GM21619 (cell line): ENCODE results near the gene MYO1E.

ENCODE experiments used
- ATAC-seq: cut with Tn5 transposase; IDR thresholded peaks from one replicate; pipeline ENCODE4 v1.9.1; 2021; ENCODE audit not compliant: unreplicated experiment

Gene MYO1E

GRCh38 chr15:59271595-59272201, 101.0 kb downstream of the MYO1E start:
- ATAC-seq: no peak

GRCh38 chr15:59268852-59269407, 103.7 kb downstream of the MYO1E start:
- ATAC-seq: no peak

DNA sequence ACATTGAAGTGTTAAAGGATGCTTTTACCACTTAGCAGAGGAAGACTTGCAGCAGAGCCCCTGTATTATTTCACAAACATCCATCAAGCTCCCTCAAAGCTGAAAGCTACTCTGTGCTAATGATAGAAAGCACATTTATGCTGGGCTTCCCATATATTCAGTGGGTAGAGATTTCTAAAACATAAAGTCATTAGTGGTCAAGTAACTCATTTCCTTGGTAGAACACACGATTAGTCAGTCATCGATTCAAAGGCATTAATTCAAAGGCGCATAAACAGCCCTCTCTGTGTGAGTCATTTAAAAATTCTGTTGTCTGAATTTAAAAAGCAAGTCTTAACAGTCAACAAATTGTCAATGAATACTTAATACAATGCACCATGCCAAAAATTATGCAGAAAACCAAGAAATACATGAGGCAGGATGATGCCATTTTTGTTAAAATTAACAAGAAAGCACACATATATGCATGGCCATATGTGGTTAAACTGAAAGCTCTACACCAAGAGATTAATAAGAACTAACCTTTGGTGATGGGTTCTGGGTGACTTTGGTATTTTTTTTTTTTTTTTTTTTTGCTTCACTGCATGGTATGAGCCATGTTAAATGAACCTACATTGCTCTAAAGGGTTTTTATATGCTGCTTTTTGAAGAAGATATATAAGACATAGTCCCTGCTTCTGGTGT, 104.4 kb downstream of the MYO1E start:
- ATAC-seq: no peak

DNA sequence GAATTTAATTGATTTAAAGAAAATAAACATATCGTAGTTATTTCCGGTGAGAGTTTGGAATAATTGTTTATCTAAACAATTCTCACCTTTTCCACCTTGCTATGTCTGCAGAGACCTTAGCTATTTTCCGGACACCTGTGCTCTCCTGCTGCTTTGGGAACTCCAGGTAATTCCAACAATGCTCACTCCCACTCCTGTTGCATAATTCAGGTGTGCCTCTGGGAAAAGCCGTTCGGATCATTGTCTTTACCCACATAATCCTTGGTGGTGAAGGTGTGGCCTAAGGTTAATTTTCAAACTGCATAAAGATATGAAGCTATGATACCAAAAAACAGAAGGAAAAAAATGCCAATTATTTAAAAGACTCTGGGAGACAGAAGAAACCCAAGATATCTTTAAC, 106.6 kb downstream of the MYO1E start:
- ATAC-seq: no peak

DNA sequence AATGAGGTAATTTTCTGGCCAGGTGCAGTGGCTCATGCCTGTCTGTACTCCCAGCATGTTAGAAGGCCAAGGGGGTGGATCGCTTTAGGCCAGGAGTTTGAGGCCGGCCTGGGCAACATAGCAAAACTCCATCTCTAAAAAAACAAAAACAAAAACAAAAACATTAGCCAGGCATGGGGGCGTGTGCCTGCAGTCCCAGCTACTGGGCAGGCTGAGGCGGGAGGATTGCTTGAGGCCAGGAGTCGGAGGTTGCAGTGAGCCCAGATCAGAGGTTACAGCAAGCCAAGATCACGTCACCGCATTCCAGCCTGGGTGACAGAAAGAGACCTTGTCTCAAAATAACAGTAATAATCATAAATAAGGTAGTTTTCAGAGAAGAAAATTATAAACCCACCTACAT, 110.4 kb downstream of the MYO1E start:
- no peak for ATAC-seq

DNA sequence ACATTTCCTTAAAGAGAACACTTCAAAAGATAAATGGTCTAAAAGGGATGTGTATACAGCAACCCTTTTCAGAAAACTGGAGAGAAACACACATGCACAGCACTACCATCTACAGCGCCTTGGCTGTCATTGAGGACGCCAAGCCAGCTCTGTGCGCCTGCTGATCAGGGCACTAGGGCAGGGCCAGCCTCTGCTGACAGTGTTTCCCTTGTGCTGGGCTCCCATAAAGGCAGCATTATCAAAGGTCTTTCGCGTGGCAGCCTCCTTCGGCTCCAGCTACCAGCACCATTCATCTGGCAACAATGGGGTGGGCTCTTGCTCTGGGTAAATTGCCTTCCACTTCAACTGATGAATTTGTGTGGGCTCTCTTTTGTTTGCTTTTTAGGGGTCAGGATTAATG, 112.6 kb downstream of the MYO1E start:
- no peak for ATAC-seq

DNA sequence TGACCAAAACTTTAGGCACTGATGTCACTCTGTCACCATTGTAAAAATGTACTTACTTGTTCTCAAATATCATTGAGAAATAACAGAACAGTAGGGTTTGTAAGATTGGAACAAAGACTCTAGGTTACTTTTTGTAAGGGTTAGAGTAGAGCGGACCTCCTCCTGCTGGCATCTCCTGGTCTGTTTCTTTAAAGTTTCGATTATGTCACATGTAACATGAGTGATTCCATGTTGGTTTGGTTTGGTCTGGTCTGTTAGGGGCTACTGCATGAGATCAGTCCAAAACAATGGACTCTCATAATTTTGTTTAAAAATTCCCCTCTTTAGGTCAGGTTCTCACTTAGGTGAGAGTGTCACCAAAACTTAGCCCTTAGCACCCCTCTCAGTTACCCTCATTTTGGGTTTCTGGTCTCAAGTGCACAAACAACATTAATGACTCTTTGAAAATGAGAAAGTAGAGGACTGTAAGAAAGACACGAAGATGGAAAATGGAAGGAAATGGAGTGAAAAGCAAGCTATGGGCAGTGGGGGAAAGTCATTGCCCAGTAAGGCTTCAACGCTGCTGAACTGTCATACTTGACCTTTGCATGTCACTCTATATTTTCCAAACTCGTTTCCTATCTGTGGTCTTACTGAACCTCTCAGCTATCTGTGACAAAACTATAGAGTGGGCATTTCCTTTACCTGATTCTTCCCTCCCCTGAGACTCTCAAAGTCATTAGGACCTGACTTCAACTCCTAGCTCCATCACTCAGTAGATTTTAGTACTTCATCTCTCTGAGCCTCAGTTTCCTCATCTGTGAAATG, 113.3 kb downstream of the MYO1E start:
- no peak for ATAC-seq

DNA sequence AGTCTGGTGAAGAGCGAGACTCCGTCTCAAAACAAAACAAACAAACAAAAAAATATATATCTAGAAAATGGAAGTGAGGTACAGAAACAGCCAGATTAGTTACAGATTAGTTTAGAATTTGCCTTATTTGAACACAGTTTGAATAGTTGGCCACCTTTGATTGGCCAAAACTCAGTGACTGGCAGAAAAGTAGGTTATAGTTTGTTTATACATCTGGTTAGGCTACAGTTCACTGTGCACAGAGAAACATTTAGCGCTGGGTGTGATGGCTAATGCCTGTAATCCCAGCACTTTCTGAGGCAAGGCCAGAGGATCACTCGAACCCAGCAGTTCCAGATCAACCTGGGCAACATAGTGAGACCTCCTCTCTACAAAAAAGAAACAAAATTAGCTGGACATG, 114.4 kb downstream of the MYO1E start:
- ATAC-seq: no peak

- no peak for ATAC-seq
Observed at GRCh38 chr15:59257140-59257539, 115.5 kb downstream of the MYO1E start.

DNA sequence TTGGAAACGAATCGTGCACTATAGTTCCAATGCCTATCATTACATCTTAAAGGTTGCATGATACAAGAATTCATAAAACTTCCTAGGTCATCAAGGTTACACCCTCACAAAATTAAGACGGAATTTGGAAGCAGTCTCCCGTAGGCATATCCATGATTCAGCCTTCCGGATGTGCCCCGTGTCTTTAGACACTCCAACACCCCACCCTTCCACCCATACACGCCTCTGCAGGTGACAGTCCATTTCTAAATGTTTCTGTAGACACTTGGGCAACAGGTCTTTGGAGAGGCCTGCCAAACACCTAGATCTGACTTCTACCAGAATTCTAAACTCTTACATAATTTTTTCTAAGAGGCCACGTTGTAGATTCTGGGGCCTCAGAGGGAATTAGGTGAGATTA, 116.2 kb downstream of the MYO1E start:
- no peak for ATAC-seq

DNA sequence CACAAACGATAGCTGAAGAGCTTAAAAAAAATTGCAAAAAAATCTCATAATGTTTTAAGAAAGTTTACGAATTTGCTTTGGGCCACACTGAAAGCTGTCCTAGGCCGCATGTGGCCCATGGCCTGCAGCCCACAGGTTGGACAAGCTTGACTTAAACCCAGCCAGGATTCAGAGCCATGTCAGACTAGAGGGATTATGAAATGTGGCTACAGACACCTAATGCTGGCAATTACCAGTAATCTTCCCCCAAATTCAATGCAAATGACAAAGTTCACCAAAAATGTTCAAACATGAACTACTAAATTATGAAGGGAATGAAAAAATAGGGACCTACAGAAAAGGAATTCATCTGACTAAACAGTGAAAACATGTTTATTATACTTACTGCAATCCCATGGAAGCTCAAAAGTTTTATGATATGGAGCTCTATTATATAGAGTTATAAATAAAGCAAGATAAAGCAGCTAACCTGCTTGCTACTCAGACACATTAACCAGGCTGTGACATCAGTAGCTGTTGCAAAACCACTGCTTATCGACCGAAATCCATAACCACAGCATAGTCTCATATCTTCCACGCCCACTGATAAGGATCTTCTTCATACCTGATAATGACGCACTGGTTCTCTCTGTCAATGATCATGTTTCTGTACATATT, 116.9 kb downstream of the MYO1E start:
- ATAC-seq: no peak

DNA sequence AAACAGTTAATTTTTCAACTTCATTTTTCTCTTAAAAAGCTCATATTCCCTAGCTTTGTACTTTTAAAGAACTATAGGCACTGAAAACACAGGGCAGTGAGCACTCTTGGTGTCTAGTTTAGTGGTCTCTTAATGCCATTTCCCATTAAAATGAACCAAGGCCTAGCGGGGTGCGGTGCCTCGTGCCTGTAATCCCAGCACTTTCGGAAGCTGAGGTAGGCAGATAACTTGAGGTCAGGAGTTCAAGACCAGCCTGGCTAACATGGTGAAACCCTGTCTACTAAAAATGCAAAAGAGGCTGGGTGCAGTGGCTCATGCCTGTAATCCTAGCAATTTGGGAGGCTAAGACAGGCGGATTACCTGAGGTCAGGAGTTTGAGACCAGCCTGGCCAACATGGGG, 120.5 kb downstream of the MYO1E start:
- no peak for ATAC-seq

DNA sequence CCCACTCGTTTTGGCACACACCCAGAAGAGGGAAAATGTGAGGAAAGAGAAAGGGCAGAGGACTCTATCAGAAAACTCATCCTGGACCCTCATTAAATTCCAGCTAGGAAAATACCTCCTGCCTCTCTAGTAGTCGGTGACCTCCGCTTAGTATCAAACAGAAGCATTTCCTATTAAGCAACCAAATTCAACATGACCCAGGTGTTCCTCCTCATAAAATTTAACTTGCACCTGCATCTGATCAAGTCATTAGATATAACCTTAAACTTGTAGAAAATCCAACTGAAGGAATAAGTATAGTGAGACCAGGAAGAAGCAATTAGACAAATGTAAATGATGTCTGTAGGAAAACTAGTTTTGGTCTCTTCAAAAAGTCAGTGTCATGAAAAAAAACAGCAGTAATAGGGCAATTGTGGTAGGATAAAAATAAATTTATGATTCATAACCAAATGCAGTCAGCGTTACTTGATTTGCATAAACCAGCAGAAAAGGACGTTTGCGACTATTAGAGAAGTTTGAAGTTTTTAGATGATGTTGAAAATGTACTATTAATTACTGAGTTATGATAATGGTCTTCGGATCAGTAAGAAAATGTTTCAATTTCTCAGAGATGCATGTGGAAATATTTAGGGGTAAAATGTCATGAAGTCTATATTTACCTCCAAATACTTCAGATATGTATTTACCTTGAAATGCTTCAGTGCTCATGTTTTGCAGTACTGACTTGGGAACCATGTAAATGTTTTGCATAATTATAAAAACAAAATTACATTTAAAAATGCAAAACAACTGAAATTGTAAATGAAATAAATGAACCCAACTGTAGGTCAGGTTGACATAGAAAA, 121.4 kb downstream of the MYO1E start:
- ATAC-seq: peak; percentile 44

DNA sequence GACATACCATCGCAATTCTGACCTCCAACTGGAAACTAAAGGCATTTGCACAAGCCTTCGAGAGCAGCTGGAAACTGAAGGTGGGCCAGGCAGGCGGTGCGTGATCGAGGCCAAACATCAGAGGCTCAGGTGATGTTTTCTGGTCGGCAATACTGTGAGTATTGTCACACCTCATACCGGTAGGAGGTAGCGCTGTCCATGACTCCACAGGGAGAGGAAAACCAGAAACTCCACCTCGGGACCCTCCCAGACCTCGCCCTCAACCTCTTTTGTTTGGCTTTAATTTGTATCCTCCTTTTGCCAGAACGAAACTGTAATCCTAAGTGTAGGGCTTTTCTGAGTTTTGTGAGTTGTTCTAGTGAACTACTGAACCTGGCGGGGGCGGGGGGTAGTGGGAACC, 122.4 kb downstream of the MYO1E start:
- no peak for ATAC-seq

- ATAC-seq: no peak
Observed at GRCh38 chr15:59249816-59250215, 122.9 kb downstream of the MYO1E start.

GRCh38 chr15:59247364-59247763, 125.3 kb downstream of the MYO1E start:
- ATAC-seq: no peak

DNA sequence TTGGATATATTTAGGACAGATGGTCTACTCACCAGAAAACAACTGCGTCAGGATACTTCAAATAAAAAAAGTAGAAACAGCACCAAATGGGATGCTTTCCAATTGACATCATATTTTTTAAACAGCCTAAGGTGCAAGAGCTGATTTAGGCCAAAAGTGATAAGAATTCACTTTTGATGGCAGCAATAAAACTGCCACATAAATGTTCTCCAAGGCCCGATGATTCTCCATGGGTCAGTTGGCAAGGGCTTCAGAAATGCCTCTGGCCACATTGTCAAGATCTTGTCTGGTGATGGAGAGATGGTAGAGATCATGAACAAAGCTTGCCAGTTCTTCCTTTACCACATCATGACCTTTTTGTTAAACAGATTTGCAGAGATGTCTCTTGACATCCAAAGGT, 127.1 kb downstream of the MYO1E start:
- no peak for ATAC-seq

GRCh38 chr15:59244337-59244736, 128.3 kb downstream of the MYO1E start:
- peak; percentile 92 for ATAC-seq

DNA sequence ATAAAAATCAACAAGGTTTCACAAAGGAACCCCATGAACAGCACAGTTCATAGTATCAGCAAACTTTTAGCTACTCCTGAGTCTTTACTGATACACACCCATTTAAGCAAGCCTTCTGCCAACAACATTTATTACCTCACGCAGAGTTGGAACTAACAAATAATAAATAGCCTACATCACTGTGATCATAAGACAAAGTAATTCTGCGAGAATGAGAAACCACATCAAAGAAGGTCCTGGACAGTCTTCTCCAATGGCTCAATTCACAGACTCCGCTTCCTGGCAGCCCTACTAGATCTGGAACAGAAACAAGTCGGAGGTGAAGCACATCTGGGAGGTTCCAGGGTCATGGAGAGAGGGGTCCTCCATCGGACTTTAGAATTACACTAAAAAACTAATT, 129.0 kb downstream of the MYO1E start:
- no peak for ATAC-seq

DNA sequence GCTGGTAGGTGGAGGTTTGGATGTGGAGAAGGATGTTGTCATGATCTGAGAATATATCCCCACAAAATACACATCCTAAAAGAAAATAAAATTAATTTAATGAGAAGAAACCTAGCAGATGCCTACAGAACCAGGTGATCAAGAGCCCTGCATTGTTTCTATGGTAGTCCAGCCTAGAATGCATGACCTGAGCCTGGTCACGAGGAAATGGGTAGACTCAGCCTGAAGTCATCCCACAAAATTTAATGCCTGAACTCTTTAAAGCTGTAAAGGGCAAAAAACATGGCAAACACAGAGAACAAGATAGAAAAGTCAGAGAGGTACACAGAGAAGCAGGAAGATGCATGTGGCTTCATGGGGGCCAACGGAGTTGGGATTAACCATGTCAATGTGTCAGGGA, 130.0 kb downstream of the MYO1E start:
- no peak for ATAC-seq

- ATAC-seq: no peak
Observed at GRCh38 chr15:59240036-59240435, 132.6 kb downstream of the MYO1E start.
